ENCODE data around the gene OR2S2. TPM values are rescaled to one million over a fixed set of nuclear protein-coding genes. Genes with fewer than 3 reads are reported as not detected.
"Not testable (repeated sequence)": the region's sequence is repeated elsewhere in the genome, so short reads cannot be mapped to it uniquely, and the experiment has no call there.

The OR2S2 gene
- total and polyA plus RNA-seq, 2 donors (not counting 3 experiments of a cell fraction or from before 2014, with no cell fraction given) = not detected

DNA sequence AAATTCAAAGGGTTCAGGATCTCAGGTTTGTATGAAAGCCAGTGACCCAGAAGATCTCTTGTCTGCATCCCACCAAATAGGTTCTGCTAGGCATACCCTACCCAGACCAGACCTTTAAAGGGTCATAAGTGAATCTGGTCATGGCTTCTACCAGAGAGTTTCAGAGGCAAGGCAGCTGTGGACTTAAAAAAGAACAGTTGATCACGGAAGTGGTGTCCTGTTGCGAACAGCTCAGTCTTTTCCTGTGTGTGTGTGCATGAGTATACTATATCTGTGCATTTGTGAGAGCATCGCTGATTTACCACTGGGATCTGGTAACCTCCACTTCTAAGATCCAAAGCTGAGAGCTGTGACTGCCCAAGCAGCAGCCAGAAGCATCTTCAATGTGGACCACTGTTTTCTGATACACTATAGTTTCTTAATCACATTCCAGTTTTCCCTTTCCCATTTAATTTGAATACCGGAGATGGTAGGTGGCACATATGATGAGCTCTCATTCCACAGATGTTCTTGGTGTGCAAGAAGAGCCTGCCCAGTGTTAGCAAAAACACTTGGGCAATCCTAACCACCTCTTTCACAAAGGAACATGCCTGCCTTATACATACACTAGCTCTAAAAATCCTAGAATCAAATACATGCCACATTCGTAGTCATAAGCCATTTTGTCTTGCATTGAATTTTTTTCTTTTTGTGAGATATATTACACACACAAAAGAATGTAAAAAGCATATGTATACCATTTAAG, 36.2 kb upstream of the OR2S2 start:
- Histone ChIP-seq H3K4me2 (ENCODE audit: insufficient read depth, low read length) (no peak overlapping the region), H3K9me3 (replicated peaks; ENCODE audit: control insufficient read depth, insufficient read depth, low read length) (no peaks in the 10 kb centered on the region), H3K27ac (ENCODE audit: insufficient read depth, low read depth, low read length) (no peak overlapping the region), H3K4me1 (ENCODE audit: control insufficient read depth, extremely low read depth, insufficient read depth, low read length) (no peaks in the 10 kb centered on the region), H4K20me1 (replicated peaks; ENCODE audit: control insufficient read depth, extremely low read depth, insufficient read depth, low read length) (no peaks in the 10 kb centered on the region), H3K9me1 (replicated peaks; ENCODE audit: control insufficient read depth, extremely low read depth, insufficient read depth, low read length) (no peaks in the 10 kb centered on the region), H3K9ac (replicated peaks; ENCODE audit: extremely low read depth, insufficient read depth, low read length) (no peak overlapping the region), H3K4me3 (replicated peaks in 1 of 3; ENCODE audit: insufficient read depth in 1 of 3, low read depth in 1 of 3, low read length in 3 of 3) (no peak overlapping the region), H3K27me3 (ENCODE audit: control insufficient read depth in 2 of 2, insufficient read depth in 2 of 2, low read length in 2 of 2) (peaks cover 10 to 13% of the 10 kb centered on the region in 2 experiments), H2AFZ (ENCODE audit: low read depth, low read length) (no peak overlapping the region), H3K79me2 (ENCODE audit: control insufficient read depth, insufficient read depth, low read length) (no peaks in the 10 kb centered on the region), H3K36me3 (ENCODE audit: control insufficient read depth in 2 of 2, extremely low read depth in 1 of 2, insufficient read depth in 2 of 2, low read length in 2 of 2) (no peaks in the 10 kb centered on the region)
- no TSS peak for BruUV-seq (replicated peaks)
- FAIRE-seq = no peak
- intact Hi-C loops (cut with micrococcal nuclease) = loop anchor here (10.0 kb wide), 1 partner anchor 1721 kb away; no protein-coding TSS in a partner anchor
- no peak for DNase-seq (ENCODE audit: low read depth, low spot score)
- POLR2A ChIA-PET = no interaction called here
- TF ChIP-seq POLR2A (IDR thresholded peaks at IDR 0.05; ENCODE audit: low read depth, low read length) = no peak
- TF ChIP-seq EZH2 (IDR thresholded peaks at IDR 0.05; ENCODE audit: borderline replicate concordance, low read depth, low read length, severe bottlenecking) = no peak
- no peak for TF ChIP-seq POLR2AphosphoS5 (IDR thresholded peaks at IDR 0.05; ENCODE audit: insufficient read depth, low read depth, low read length)
- no peak for TF ChIP-seq JUN (IDR thresholded peaks at IDR 0.05; ENCODE audit: borderline replicate concordance, insufficient read depth, insufficient read length, low read depth)
- TF ChIP-seq GATA2 (IDR thresholded peaks at IDR 0.05; ENCODE audit: insufficient read depth, insufficient read length, low read depth, low read length) = no peak
- no peak for TF ChIP-seq FOS (IDR thresholded peaks at IDR 0.05; ENCODE audit: borderline replicate concordance, insufficient read depth, low read length)
- TF ChIP-seq, protein P1, sequence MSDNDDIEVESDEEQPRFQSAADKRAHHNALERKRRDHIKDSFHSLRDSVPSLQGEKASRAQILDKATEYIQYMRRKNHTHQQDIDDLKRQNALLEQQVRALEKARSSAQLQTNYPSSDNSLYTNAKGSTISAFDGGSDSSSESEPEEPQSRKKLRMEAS (IDR thresholded peaks at IDR 0.05; ENCODE audit: insufficient read depth, insufficient read length) = no peak
- TF ChIP-seq, protein P2, sequence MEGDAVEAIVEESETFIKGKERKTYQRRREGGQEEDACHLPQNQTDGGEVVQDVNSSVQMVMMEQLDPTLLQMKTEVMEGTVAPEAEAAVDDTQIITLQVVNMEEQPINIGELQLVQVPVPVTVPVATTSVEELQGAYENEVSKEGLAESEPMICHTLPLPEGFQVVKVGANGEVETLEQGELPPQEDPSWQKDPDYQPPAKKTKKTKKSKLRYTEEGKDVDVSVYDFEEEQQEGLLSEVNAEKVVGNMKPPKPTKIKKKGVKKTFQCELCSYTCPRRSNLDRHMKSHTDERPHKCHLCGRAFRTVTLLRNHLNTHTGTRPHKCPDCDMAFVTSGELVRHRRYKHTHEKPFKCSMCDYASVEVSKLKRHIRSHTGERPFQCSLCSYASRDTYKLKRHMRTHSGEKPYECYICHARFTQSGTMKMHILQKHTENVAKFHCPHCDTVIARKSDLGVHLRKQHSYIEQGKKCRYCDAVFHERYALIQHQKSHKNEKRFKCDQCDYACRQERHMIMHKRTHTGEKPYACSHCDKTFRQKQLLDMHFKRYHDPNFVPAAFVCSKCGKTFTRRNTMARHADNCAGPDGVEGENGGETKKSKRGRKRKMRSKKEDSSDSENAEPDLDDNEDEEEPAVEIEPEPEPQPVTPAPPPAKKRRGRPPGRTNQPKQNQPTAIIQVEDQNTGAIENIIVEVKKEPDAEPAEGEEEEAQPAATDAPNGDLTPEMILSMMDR (IDR thresholded peaks at IDR 0.05; ENCODE audit: extremely low read depth in 1 of 2, insufficient read depth in 1 of 2, low read depth in 1 of 2, low read length in 2 of 2) = no peak
- TF ChIP-seq MYC (IDR thresholded peaks at IDR 0.05; ENCODE audit: low read depth, low read length) = no peak
- dilution Hi-C loops (cut with MboI; ENCODE audit: extremely low pct_ligation_motif_present, low sequenced_read_pairs) = no loop called here
- CTCF ChIA-PET = interaction anchor here (0.6 to 3.6 kb wide), 6 partner anchors 10 to 40 kb away, joined by 3 to 25 read pairs (median 4); no protein-coding TSS in a partner anchor

DNA sequence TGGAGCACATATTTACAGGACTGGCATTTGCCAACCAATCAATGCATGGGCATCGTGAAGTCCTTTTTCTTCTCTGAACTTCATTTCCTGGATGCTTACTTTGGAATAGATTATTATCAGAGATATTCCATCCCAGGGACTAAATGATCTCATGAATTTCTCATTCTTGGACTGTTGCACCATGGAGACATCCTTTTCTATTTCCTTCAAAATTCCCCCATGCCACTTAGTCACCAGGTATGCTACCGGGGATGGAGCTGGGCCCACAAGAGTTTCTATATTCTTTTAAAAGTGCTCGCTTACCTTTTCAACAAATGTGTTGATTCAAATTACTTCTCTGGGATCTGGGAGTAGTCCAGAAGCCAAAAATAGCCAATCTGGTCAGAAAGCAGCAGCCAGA, 35.2 kb upstream of the OR2S2 start:
- H3K9me1 ChIP-seq (replicated peaks; ENCODE audit: control insufficient read depth, extremely low read depth, insufficient read depth, low read length); H3K4me3 ChIP-seq (replicated peaks in 1 of 3; ENCODE audit: insufficient read depth in 1 of 3, low read depth in 1 of 3, low read length in 3 of 3); H4K20me1 ChIP-seq (replicated peaks; ENCODE audit: control insufficient read depth, extremely low read depth, insufficient read depth, low read length); POLR2A ChIA-PET; H3K27ac ChIP-seq (ENCODE audit: insufficient read depth, low read depth, low read length); H2AFZ ChIP-seq (ENCODE audit: low read depth, low read length); H3K9ac ChIP-seq (replicated peaks; ENCODE audit: extremely low read depth, insufficient read depth, low read length); H3K79me2 ChIP-seq (ENCODE audit: control insufficient read depth, insufficient read depth, low read length); BruUV-seq (replicated peaks); dilution Hi-C loops (cut with MboI; ENCODE audit: extremely low pct_ligation_motif_present, low sequenced_read_pairs); FAIRE-seq; CTCF ChIA-PET; H3K9me3 ChIP-seq (replicated peaks; ENCODE audit: control insufficient read depth, insufficient read depth, low read length); DNase-seq (ENCODE audit: low read depth, low spot score); H3K4me2 ChIP-seq (ENCODE audit: insufficient read depth, low read length); H3K4me1 ChIP-seq (ENCODE audit: control insufficient read depth, extremely low read depth, insufficient read depth, low read length); H3K36me3 ChIP-seq (ENCODE audit: control insufficient read depth in 2 of 2, extremely low read depth in 1 of 2, insufficient read depth in 2 of 2, low read length in 2 of 2): not testable (repeated sequence)
- intact Hi-C loops (cut with micrococcal nuclease) = loop anchor here (10.0 kb wide), 1 partner anchor 1722 kb away; no protein-coding TSS in a partner anchor
- peaks cover 13 to 19% of the 10 kb centered on the region in 2 experiments for H3K27me3 ChIP-seq (ENCODE audit: control insufficient read depth in 2 of 2, insufficient read depth in 2 of 2, low read length in 2 of 2)

Measured in endothelial cell of umbilical vein (primary cell).